NCI-H1105 treated with DMSO at 0.1 percent for 48 hours (cell line): Measurements from ENCODE around the gene PSD.

Source experiments
- DNase-seq: peaks from one replicate; lab custom pipeline; 2025; lab: John Stamatoyannopoulos, UW

PSD gene

DNA sequence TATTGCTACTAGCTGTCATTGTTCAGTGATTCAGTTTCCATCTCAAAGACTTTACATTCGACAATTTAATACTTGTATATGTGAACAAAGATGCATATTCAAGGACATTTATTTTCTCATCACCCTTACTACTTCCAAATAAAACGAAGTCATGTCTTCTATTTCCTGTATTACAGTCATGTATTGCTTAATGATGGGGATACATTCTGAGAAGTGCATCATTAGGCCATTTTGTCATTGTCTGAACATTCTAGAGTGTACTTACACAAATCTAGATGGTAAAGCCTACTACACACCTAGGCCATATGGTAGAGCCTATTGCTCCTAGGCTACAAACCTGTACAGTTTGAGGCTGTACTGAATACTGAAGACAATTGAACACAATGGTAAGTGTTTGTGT lies 26.3 kb upstream of the PSD start:
- no peak for DNase-seq

DNA sequence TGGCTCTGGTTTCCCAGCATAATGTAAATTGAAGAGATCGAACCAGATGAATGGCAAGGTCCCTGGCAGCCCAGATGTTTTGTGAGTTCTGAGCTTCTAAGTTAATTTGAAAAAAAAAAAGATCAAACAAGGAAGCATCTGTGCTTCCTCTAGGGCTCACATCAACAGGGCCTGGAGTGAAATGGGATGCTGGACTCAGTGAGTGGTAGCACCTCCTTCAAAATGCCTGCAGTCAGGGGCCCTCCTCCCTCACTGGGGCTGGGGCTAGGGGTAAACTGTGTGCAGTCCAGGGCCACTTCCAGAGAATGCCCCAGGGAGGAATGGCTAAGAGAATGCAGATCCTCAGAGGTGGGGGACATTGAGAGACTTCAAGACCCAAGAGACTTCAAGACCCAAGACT lies 19.8 kb upstream of the PSD start:
- DNase-seq, result no peak

DNA sequence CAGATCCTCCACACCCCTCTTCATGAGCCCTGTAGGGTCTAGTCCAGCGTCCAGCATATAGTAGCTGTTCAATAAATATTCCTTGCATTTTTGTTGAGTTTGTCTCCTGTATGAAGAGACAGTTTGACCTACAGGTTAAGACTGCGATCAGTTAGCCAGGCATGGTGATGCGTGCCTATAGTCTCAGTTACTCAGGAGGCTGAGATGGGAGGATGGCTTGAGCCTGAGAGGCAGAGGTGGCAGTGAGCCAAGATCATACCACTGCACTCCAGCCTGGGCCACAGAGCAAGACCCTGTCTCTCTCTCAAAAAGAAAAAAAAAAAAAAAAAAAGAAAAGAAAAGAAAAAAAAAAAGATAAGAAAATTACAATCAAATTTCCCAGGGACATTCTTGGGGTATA lies 18.9 kb upstream of the PSD start:
- no peak for DNase-seq

DNA sequence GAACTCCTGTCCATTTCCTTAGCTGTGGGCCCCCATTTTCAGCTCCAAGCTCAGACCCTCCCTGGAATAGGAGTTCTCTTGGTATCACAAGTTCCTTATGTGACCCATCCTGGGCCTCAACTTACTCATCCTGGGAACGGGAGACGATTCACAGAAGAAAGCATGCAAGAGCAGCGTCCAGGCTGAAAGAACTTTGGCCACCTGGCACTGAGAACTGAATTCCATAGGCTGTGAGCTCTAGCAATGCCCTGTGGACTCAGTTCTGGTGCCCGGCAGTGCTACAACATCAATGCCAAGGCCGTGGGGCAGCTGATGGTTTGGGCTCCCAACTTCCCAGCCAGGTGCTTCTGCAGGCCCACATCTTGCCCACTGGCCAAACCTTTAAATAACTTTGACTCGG lies 17.7 kb upstream of the PSD start:
- DNase-seq, result no peak

DNA sequence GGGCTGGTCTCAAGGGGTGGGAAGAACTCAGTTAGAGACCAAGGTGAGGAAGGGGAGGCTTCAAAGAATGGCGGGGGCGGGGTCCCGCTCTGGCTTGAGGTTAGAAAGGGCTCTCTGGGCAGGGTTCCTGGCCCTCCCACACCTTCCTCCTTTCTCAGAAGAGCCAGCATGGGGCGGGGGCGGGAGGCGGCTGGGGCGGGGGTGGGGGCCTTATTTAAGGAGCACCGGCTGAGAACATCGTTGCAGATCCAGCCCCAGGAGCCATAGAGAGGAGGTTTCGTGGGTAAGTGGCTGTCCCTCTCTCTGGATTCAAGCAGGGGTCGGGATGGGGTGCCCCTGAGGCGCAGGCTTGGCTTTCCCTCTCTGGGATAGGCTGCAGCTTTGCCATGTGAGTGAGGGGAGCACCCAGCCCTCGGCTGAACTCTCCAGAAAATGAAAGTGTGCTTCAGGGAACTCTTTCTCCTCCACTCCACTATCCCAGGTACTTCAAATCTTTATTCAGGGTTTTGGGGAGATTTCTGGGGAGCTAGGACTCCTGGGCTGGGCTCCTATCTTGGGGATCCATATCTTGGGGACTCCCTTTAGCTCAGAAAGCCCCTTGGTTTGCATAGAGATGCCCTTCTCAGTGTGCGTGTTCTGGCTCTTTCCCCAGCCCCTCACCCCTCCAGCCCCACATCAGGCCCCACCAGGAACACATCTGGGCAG lies 17.1 kb upstream of the PSD start:
- DNase-seq, result no peak

DNA sequence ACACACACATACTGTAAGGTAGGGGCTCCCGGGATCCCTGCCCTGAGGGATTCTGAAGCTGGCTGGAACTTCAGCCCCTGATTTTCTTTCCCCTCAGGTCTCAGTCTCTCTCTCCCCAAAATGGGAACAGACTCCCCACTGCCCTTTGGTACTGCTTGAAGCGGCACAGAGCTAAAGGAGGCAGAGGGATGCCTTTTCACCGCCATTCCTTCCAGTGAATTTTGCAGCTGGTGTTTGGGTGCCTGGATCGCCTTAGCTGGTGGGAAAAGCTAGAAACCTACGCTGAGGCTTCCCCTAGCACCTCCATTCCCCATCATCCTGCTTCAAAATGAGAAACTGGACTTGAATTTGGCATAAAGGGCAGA lies 16.5 kb upstream of the PSD start:
- no peak for DNase-seq

DNA sequence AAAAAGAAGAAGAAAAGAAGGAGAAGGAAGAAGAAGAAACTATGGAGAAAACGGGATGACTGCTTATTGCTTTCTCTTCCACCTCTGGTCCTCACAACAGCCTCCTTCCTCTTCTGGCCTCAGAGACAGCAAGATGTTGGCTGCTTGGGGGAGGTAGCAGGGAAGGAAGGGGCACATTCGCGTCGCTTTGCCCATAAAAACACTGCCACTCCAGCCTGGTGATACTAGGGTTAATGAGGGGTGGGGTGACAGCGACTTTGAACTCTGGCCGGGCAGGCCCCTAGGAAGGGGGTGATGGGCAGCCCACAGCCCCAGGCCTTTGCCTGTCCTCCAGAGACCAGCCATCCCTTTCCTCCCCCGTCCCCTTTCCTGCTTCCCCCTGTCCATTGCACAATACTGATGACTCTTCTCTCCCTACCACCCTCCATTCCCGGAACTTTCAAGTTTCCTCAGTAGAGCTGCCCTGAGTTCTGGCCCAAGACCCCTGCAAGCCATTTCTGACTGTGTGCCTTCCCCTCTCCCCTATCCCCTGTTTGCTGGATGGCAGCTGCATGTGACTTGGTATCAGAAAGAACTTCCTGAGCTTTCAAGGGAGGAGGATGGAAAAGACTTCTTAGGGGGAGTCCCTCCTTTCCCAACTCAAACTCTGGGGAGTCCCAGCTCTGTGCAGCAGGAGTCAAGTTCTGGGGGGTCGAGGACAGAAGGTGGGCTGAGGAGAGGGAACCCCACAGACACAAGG lies 16.0 kb upstream of the PSD start:
- no peak for DNase-seq

DNA sequence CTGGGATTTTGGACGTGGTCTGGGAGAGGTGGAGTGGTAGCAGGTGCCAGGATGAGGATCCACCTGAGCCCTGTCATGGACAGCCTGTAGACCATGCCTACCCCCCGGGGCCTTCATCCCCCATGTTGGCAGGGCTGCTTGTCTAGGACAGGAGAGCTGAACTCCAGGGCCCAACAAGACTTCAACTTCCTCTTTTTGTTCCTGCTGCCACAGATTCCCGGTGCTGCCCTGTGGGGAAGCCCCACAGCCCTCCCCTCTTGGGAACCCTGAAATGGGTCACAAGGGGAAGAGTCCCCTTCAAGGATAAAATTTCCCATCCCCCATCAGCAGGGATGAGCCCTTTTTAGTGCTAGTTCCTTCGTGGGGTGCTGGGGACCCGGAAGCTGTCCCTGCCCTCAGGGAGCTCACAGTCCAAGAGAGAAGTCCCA lies 15.0 kb upstream of the PSD start:
- DNase-seq, result no peak

DNA sequence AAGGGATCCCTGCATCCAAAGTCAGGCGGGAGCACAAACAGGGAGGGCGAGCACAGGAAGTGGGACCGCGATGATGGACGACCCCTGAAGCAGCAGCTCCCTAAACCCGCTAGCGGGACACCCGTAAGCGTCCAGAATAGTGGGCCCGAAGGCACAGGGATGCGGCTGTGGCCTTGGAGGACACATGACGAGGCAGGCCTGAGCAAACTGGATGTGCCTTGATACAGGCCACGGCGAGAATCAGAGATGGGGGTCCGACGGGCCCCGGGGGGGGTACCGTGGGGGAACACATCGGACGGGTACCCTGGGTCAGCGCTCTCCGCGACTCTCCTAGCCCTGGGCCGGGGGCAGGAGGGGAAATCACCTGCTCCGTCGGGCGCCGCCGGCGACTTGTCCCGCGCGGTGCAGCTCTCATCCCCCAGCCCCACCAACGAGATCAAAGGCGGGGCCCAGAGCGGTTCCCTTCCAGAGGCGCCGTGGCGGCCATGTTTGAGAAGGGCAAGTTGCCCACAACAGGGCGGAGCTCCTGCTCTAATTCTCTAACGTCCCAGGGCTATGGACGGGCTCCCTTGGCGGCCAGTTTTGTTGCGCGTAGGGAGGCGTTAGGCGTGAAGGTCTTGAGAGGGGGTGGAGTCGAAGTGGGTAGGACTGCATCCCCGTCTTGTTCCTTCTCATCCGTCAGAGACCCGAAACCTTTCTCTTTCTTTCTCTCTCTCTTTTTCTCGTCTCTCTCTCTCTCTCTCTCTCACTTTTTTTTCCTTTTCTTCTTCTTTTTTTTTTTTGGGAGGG lies 13.8 kb upstream of the PSD start, which contains the start of gene CUEDC2:
Gene CUEDC2, minus strand, starts transcription at position 413 of the 789 bp plus-strand sequence. CDS start 7,386 bp downstream, outside the sequence.
- DNase-seq, result peak; percentile 70

DNA sequence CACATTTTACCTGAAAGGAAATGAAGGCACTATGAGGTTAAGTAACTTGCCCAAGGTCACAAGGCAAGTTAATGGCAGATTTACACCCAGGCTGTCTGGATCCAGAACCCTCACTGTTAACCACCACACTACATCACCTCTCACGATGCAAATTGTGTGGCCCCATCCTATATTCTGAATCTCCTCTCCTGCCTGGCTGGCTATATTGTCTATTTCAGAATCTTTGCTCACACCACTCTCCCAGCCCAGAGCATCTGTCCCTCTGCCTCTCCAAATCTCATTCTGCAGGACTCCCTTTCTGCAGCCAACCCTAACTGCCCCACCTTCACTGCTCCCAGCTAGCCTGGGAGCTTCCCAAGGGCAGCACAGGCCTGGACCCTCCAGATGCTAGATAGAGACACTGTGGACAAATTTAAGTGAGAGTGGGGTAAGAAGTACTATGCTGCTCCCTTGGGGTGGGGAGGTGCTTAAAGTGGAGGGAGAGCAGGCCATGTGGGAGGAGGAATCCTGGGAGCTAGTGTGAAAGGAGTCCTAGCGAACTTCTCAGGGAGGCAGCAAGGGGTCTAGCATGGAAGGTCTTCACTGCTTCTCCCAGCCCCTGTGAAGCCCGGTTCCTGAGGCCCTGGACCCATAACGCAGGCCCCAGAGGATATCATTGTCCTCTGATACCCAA lies 13.0 kb upstream of the PSD start:
- DNase-seq, result peak; percentile 6

DNA sequence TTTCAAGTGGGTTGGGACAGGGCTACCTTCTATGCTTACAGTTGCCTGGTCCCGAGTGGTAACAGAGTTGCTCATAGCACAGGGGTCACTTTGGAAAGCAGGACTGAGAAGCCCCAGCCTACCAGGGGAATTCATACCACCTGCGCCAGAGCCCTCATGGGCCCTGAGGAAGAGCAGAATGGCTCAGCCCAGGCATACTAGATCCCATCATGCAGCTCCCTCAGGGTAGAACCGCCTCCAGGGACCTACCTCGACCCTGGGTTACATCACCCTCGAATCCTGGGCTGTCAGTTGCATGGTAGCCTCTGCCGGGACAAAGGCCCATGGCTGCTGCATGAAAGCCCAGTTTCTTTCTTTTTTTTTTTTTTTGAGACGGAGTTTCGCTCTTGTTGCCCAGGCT lies 10.9 kb upstream of the PSD start:
- DNase-seq, result no peak

DNA sequence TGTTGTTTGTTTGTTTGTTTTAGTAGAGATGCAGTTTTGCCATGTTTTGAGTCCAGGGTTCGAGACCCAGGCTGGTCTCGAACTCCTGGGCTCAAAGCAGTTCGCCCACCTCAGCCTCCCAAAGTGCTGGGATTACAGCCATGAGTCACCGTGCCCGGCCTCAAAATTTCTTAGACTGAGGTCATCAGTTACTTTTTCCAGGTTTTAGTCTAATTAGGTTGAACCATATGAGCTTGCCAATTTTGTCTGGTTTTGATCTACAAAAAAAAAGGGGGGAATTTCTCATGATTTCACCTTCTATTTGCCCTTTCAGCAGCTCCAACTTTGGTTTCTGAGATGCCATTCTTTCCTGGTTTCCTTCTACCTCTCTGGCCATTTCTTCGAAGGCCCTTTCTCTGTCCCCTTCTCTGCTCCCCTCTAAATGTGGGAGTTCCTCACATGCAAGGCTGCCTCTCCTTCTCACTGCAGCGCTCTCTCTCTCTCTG lies 8.3 kb upstream of the PSD start:
- DNase-seq, result no peak

DNA sequence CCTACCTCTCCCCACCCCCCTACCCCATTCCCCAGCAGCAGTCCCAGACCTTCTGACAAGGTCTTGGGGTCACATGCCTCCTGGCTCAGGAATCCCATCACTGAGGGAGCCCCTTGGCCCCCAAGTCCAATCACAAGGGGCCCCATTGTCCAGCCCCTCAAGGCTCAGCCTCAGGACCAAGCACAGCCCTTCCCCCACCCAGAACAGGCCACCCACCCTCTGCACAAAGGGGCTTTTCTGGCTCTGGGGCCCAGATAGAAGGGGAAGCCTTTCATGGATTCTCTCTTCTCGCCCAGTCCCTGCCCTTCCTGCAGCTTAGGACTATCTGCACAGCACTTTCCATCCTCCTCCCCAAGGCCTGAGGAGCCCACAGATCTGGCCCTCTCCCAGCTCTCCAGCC lies 6.9 kb upstream of the PSD start:
- no peak for DNase-seq

DNA sequence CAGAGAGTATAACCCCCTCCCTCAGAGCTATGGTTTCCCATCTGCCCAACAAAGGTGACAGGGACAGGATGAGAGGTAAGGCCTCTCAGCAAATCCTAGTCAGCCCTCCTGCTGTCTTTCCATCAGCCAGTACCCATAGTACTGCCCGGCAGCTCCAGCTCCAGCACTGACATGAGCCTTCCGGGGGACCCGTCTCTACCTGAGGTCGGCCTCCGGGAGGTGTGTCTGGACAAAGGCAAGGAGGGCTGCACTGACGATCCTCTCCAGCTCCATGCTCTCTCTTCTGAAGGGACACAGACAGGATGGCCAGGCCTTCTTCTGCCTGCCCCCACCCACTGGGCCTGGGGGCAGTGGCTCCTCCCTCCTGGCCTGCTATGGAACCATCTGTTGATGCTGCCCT lies 6.3 kb upstream of the PSD start:
- no peak for DNase-seq

DNA sequence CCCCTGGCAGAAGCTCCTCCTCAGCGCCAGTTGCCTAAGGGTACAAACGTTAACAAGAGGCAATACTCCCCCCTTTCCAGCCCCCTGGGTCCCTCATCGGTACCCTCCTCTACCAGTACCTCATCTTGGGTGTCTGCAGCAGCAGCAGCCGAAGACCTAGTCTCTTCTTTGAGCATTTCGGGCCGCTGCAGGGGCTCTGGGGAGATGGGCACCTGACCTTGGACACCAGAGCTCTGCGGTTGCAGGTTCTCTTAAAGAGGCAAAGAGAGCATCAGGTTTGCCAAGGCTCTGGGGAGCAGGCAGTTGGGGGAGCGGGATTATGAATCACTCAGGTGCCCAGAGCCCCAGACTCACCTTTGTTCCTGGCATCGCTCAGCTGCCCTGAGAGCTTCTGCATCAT lies 5.6 kb upstream of the PSD start:
- DNase-seq, result no peak

DNA sequence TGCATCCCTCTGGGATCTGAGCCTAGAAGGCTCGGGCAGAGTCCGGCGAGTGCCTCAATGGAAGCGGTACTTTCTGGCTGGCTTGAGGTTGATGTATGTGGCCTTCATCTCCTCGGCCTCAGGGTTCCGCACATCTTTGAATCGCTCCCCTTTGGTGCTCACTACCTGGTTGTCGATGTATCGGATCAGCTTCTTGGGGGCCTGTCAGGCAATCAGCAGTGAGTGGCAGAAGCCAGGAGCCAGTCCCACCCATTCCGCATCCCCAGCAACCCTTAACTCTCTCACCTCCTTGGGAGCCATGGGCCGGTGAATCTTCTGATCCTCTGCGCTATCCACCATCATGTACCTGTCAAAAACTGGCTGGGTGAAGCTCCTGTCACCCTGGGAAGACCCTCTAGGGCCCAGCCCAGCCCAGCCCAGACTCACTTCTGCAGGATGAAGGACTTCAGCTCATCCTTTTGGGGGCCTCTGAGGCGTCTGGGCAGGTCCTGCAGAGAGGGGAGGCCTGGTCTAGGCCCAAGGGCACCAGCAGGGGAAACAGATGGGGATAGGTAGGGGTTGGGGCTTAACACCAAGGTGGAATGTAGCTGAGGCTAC lies 4.9 kb upstream of the PSD start:
- no peak for DNase-seq

DNA sequence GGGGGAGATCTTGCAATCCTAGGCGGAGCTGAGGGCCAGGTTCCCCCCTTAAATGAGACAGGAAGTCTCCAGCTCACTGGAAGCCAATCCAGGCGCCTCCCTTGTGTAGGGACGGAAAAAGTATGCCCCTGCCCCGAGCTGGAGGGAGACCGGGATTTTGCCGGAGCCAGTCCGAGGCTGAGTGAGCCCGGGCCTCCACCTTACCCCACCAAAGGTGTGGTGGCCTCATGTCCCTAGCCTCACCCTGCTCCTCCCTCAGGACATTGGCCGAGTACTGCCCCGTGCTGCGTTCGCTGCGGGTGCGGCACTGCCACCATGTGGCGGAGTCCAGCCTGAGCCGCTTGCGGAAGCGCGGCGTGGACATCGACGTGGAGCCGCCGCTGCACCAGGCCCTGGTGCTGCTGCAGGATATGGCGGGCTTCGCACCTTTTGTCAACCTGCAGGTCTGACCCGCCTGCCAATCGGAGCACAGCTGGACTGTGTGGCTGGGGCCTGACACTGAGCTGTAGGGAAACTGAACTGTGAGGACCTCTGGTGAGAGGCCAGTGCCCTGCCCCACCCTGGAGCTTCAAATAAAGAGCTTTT lies 4.1 kb upstream of the PSD start:
- peak; percentile 30 for DNase-seq

DNA sequence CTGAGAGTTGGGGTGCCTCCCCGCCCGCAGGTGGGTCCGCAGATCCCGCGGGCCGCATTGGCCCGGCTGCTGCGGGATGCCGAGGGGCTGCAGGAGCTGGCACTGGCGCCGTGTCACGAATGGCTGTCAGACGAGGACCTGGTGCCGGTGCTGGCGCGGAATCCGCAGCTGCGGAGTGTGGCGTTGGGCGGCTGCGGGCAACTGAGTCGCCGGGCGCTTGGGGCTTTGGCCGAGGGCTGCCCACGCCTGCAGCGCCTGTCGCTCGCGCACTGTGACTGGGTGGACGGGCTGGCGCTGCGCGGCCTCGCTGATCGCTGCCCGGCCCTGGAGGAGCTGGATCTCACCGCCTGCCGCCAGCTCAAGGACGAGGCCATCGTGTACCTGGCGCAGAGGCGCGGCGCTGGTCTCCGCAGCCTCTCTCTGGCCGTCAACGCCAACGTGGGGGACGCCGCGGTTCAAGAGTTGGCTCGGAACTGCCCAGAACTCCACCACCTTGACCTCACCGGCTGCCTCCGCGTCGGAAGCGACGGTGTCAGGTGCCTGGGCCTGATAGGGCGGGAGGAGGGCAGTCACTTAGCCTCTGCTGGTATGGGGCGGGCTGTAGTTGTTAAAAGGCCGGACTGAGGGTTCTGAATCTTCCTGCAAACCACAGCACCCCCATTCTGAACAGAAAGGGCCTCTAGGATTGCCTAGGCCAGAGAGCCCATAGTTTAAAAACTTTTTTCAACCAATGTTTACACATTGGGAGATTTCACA lies 3.4 kb upstream of the PSD start:
- no peak for DNase-seq

DNA sequence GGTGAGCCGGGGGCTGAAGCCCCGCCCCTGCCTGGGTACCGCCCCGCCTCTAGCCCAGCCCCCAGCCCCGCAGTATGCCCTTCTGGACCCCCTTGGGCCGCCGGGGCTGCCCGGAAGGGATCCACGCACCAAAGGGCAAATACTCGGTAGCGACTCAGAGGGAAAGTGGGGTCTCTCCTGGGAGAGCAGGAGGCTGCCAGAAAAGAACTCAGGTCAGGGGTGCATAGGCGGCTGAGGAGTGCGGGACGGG lies 2.8 kb upstream of the PSD start:
- DNase-seq, result no peak

DNA sequence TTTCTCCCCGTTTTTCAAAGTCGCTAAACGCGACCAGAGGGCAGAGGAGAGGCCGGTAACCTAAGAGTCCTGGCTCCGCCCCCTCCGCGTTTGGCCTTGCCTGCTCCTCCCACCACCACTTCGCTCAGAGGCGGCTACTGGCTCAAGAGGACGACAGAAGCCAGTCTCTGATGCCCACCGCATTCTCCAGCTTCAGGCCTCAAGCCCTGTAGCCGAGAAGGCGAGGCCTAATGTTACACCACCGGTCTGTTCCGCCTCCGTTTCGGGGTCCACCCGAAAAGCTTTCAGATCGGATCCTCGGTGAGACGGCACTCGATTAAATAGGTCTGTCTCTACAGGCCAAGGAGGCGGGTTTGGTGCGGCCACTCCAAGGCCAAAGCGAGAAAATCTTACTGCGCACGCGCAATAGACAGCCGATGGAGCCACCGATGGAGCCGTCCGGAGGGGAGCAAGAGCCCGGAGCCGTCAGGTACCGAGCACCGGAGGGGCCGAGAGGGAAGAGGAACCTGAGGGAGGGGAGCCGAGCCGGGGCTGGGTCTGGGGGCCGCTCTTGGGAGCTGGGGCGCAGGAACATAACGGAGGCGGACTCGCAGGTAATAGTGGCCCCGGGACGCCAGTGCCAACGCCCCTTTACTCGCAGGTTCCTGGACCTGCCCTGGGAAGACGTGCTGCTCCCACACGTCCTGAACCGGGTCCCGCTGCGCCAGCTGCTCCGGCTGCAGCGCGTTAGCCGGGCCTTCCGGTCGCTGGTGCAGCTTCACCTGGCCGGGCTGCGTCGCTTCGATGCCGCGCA lies 2.3 kb upstream of the PSD start, which contains the start of gene FBXL15:
Gene FBXL15, plus strand, starts transcription at position 123 of the 793 bp plus-strand sequence. Its CDS starts 294 bp downstream, at position 417.
- peak; percentile 87 for DNase-seq
